Bronchial epithelial cell (primary cell): Measurements from ENCODE around the gene KLHL22. TPM values are rescaled to one million over a fixed set of nuclear protein-coding genes. Genes with fewer than 3 reads are reported as not detected.
A peak's percentile ranks its signal among the peaks of the same experiment; 100 is the strongest.

Source experiments
- DNase-seq: peaks from one replicate; pipeline ENCODE4 v3.0.0-alpha.2; 2010; ENCODE audit warnings: low read depth
- FAIRE-seq: peaks from 2 replicates; lab custom pipeline; 2011; peaks lifted over from hg19 to GRCh38; lab: Jason Lieb, UNC
- H3K27me3 ChIP-seq: 2 replicates; pipeline ENCODE4 v1.5.1; 2011; ENCODE audit warnings: low read length; ENCODE audit not compliant: control insufficient read depth, insufficient read depth
- H3K36me3 ChIP-seq: 2 replicates; pipeline ENCODE4 v1.5.1; 2011; ENCODE audit warnings: low read length; ENCODE audit not compliant: control insufficient read depth, insufficient read depth
- H3K4me3 ChIP-seq: 2 replicates; pipeline ENCODE4 v1.5.1; 2011; ENCODE audit warnings: mild to moderate bottlenecking, low read depth, low read length, control low read depth
- CTCF ChIP-seq: IDR thresholded peaks from 2 replicates; pipeline ENCODE4 v1.5.1; 2011; ENCODE audit warnings: mild to moderate bottlenecking, moderate library complexity, low read length, control low read depth, inconsistent platforms; ENCODE audit not compliant: insufficient read depth, severe bottlenecking
- total RNA-seq: library from RNA; depleted of rRNA; stranded (reverse); fragments of >200 nt; gene quantifications from 2 replicates; pipeline ENCODE4 v1.2.1, GENCODE V29; 2014

The KLHL22 gene
- total RNA-seq, 1 donor from 2014 or later: 17.1 TPM

DNA sequence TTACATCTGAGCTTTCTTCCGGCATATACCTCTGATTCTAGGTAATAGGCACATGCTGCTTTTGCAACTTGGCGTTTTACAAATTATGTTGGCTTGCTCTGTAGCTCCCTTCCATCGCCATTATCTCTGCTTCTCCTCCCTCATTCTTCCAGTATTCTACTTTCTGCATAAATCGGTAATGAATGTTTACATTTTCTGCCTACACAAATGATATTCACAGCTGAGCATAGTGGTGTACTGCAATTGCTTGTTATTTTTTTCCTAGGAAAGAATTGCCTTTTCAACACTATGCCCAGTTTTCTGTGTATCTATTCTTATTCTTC, 30.7 kb upstream of the KLHL22 start:
- no peak for TF ChIP-seq CTCF
- Histone ChIP-seq H3K27me3 (no peaks in the 10 kb centered on the region), H3K4me3 (no peak overlapping the region), H3K36me3 (peaks cover 16% of the 10 kb centered on the region)
- DNase-seq: no peak
- no peak for FAIRE-seq

DNA sequence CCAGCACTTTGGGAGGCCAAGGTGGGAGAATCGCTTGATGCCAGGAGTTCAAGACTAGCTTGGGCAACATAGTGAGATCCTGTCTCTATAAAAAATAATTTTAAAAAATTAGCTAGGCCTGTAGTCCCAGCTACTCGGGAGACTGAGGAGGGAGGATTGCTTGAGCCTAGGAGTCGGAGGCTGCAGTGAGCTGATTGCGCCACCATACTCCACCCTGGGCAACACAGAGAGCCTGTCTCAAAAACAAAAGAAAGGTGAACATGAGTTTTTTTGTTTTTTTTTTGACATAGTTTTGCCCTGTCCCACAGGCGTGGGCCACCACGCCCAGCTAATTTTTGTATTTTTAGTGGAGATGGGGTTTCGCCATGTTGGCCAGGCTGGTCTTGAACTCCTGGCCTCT, 29.5 kb upstream of the KLHL22 start:
- Histone ChIP-seq H3K27me3 (no peaks in the 10 kb centered on the region), H3K4me3 (no peak overlapping the region), H3K36me3 (peaks cover 18% of the 10 kb centered on the region)
- TF ChIP-seq CTCF: no peak
- FAIRE-seq (no peak), DNase-seq (no peak)

DNA sequence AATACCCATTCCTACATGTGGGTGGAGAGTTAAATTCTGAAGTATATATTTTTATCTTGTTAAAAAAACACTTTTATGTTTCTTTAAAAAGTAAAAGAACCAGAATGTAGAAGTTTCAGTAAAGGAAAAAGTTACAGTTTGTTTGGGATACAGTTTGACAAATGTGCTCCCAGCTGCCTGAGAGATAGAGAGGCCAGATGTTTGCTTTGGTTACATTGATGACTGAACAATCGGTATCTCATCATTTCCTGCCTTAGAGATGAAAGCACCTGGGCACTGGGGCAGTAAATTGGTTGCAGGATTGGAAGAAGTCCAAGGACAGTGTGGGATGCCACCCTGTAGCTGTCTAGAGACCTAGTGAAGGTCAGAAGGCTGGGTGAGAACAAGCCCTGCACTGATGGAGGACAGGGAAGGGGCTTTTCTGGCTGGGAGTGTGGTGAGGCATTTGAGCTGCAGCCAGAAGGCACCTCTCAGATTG, 28.4 kb upstream of the KLHL22 start:
- no peak for TF ChIP-seq CTCF
- FAIRE-seq: no peak
- H3K4me3 ChIP-seq: no peak overlapping the region
- H3K27me3 ChIP-seq: no peaks in the 10 kb centered on the region
- DNase-seq: peak; percentile 36
- peaks cover 20% of the 10 kb centered on the region for H3K36me3 ChIP-seq

DNA sequence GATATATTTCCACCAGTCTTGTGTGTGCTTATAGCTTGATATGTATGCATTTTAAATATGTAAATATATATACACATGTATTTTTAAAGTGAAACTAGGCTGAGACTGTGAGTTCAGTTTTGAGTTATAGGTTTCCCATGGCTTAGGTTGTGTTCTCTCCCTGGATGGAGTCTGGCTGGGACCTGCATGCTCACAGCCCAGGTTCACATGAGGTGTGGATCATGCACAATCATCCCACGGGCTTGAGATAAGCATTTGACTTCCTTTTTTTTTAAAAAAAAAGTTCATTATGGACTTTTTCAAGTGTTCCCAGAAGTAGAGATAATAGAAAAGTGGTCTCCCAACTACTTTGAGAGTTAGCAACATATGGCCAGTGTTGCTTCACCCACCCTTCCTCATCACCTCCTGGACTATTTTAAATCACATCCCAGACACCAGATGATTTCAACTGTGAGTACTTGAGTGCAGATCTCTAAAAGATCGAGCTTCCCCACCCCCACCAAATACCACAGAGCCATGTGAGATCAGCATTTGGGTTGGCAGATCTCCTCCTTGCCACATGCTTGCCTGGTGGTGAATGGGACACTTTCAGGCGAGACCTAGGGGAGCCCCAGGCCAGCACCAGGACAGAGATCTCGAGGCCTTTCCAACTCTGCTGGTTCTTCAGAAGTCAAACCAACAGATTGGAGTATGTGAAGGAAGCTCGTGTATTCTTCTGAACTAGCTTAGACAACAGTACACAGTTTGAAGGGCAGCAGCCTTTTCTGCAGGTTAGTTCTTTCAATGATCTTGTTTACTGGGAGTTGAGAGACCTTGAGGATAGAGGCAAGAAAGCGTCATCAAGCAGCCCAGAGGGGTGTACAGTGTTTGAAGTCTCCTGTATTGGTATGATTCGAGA, 27.7 kb upstream of the KLHL22 start:
- Histone ChIP-seq H3K27me3 (no peaks in the 10 kb centered on the region), H3K36me3 (peaks cover 14% of the 10 kb centered on the region), H3K4me3 (no peak overlapping the region)
- DNase-seq: no peak
- no peak for FAIRE-seq
- TF ChIP-seq CTCF: no peak

GRCh38 chr22:20522134-20523004, 26.8 kb upstream of the KLHL22 start:
- DNase-seq: no peak
- no peaks in the 10 kb centered on the region for H3K27me3 ChIP-seq
- no peak for FAIRE-seq
- peaks cover 11% of the 10 kb centered on the region for H3K36me3 ChIP-seq
- no peak for TF ChIP-seq CTCF
- no peak overlapping the region for H3K4me3 ChIP-seq
